ENCODE measurements around the gene LCN15. TPM values are rescaled to one million over a fixed set of nuclear protein-coding genes. Genes with fewer than 3 reads are reported as not detected.

Gene LCN15
- total and polyA plus RNA-seq, 10 of the 15 experiments (the other 5 are each of a cell fraction or from before 2014, with no cell fraction given), result 0.37 to 0.50 TPM; not detected in 8

- Histone ChIP-seq H4K20me1 (ENCODE audit: control insufficient read depth, insufficient read depth) (peaks cover 8% of the 10 kb centered on the region), H3K9ac (ENCODE audit: control insufficient read depth, insufficient read depth, low read length) (peak overlapping the region; percentile 79; the same call in 1 of the 2 replicates), H3K9me3 (replicated peaks; ENCODE audit: control insufficient read depth, insufficient read depth, low read length) (no peaks in the 10 kb centered on the region), H3K79me2 (ENCODE audit: control insufficient read depth, insufficient read depth, low read length) (peaks cover 45% of the 10 kb centered on the region), H3K4me2 (ENCODE audit: control insufficient read depth, insufficient read depth) (peak overlapping the region; percentile 79), H3K4me1 (ENCODE audit: control insufficient read depth, insufficient read depth, low read length) (peaks cover 13% of the 10 kb centered on the region), H2AFZ (ENCODE audit: control insufficient read depth, low read depth, low read length) (peak overlapping the region; percentile 83), H3K36me3 (ENCODE audit: control insufficient read depth in 2 of 2, insufficient read depth in 2 of 2, low read length in 1 of 2) (peaks cover 11 to 13% of the 10 kb centered on the region in 2 experiments; a peak in 3 of 4 replicates), H3K27me3 (replicated peaks in 1 of 2; ENCODE audit: control insufficient read depth in 2 of 2, insufficient read depth in 2 of 2, low read length in 1 of 2) (no peaks in the 10 kb centered on the region), H3K27ac (ENCODE audit: control insufficient read depth, insufficient read depth) (peak overlapping the region; percentile 42; the same call in 1 of the 2 replicates), H3K4me3 (peak overlapping the region; percentile 76)
- BruUV-seq (replicated peaks), result no TSS peak
- DNase-seq (ENCODE audit: low read depth, low spot score), result no peak
- peak; percentile 38 for ATAC-seq
- ChIA-PET RAD21 (ENCODE audit: unreplicated experiment) (interaction anchor here (0.8 to 1.2 kb wide), 3 partner anchors 14 to 37 kb away, joined by 3 to 4 read pairs (median 3); partner anchors contain the start of gene LCN10), CTCF (interaction anchor here (0.6 to 2.4 kb wide), 11 partner anchors 9 to 306 kb away, joined by 3 to 10 read pairs (median 5); partner anchors contain the start of gene LCN10), SMC1A (ENCODE audit: uncharacterized antibody, unreplicated experiment) (interaction anchor here (1.1 to 1.4 kb wide), 2 partner anchors 11 to 37 kb away, joined by 3 read pairs; no protein-coding TSS in a partner anchor), POLR2A (interaction anchor here (1.0 to 3.6 kb wide), 7 partner anchors 11 to 49 kb away, joined by 3 to 15 read pairs (median 3); partner anchors contain the start of gene LCN10)
- TF ChIP-seq STAT1 (conservative IDR thresholded peaks at IDR 0.05) (no peak), MYC (IDR thresholded peaks at IDR 0.05; ENCODE audit: insufficient read depth, insufficient read length, insufficient replicate concordance, low read length, severe bottlenecking) (no peak), MAX (IDR thresholded peaks at IDR 0.05; ENCODE audit: low read depth, low read length) (no peak), SMC3 (IDR thresholded peaks at IDR 0.05; ENCODE audit: borderline replicate concordance, low read length) (no peak), MYB (IDR thresholded peaks at IDR 0.05; ENCODE audit: borderline replicate concordance, low read depth, low read length) (no peak), SMARCA5 (IDR thresholded peaks at IDR 0.05) (no peak), PML (IDR thresholded peaks at IDR 0.05; ENCODE audit: low read length) (no peak), SUPT20H (IDR thresholded peaks at IDR 0.05; ENCODE audit: borderline replicate concordance, control insufficient read depth, low read depth, low read length) (no peak), CREB1 (IDR thresholded peaks at IDR 0.05; ENCODE audit: low read depth) (no peak), ZNF217 (IDR thresholded peaks at IDR 0.05) (no peak), HCFC1 (IDR thresholded peaks at IDR 0.05; ENCODE audit: low read length) (no peak), KLF5 (IDR thresholded peaks at IDR 0.05; ENCODE audit: partially characterized antibody) (no peak), SIN3A (IDR thresholded peaks at IDR 0.05; ENCODE audit: low read depth, low read length) (no peak), REST (IDR thresholded peaks at IDR 0.05; ENCODE audit: low read depth, low read length) (no peak), LARP7 (IDR thresholded peaks at IDR 0.05) (no peak)
- no peak for FAIRE-seq
- intact Hi-C loops (cut with micrococcal nuclease; ENCODE audit: unreplicated experiment) (no loop called here), in situ Hi-C loops (cut with MboI) (no loop called here)
- WGBS (ENCODE audit: insufficient coverage, insufficient replicate concordance, low lambda C conversion rate, missing lambda C conversion rate), result 55% methylated on average over 7 of the region's 7 CpGs
Measured at GRCh38 chr9:136729144-136729543, 35.2 kb downstream of the LCN15 start.
